Omental fat pad (tissue), 4 donors: ENCODE results near the gene PITHD1. TPM values are rescaled to one million over a fixed set of nuclear protein-coding genes. Genes with fewer than 3 reads are reported as not detected.
"Not testable (repeated sequence)": the region's sequence is repeated elsewhere in the genome, so short reads cannot be mapped to it uniquely, and the experiment has no call there.

Source experiments
- ATAC-seq: fragments of 150-250 bp; one replicate; pipeline ENCODE4 v1.9.1; 2016; ENCODE audit warnings: mild to moderate bottlenecking, moderate library complexity; ENCODE audit not compliant: low FRiP score
- DNase-seq: peaks from one replicate; pipeline ENCODE4 v3.0.0-alpha.2; 2019; ENCODE audit warnings: low spot score
- total RNA-seq, 4 donors: library from RNA; depleted of rRNA; stranded (reverse); fragments of >200 nt; gene quantifications; one replicate each; pipeline ENCODE4 v1.1.0, GENCODE V29; 2016
- TF ChIP-seq, protein P1 (sequence below), 3 donors: fragments of 450-650 bp; IDR thresholded peaks; one replicate each; pipeline ENCODE4 v1.5.1; 2016 to 2017; ENCODE audit warnings: antibody characterized with exemption in 3 of 3, mild to moderate bottlenecking in 3 of 3, moderate library complexity in 2 of 3

PITHD1 gene, protein sequence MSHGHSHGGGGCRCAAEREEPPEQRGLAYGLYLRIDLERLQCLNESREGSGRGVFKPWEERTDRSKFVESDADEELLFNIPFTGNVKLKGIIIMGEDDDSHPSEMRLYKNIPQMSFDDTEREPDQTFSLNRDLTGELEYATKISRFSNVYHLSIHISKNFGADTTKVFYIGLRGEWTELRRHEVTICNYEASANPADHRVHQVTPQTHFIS
- total RNA-seq: 10 to 100 TPM; 44.3 to 58.8 (median 51.7) TPM

DNA sequence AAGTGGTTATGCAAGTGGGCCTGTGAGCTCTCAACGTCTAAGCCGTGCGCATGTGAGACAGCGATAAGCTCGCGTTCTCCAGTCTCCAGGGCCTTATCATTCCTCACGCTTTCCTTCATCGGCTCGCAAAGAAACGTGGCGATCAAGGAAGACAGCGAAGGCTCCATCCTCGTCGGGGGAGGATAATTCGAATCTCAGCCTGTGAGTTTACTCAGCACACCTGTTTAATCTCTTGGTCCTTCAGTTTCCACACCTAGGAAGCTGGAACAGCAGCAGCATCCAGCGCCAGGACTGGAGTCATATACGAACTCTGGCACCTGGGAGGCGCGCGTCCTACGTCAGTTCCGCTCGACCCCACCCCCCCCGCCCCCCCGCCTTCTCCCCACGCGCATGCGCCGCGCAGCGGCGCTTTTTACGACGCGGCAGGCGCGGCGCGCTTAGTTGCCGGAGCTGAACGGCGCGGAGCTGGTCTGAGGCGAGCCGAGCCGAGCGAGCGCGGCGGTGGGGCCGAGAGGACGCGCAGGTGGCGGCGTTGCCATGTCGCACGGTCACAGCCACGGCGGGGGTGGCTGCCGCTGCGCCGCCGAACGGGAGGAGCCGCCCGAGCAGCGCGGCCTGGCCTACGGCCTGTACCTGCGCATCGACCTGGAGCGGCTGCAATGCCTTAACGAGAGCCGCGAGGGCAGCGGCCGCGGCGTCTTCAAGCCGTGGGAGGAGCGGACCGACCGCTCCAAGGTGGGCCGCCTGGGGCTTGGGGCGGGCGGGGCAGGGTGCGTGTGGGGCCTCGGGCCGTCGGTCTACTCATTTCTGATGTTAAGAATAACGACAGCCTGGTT lies at the start of gene PITHD1:
PITHD1 (plus strand) TSS at position 440 of the 836 bp plus-strand sequence; CDS start at position 538, 98 bp downstream.
- TF ChIP-seq, protein P1, sequence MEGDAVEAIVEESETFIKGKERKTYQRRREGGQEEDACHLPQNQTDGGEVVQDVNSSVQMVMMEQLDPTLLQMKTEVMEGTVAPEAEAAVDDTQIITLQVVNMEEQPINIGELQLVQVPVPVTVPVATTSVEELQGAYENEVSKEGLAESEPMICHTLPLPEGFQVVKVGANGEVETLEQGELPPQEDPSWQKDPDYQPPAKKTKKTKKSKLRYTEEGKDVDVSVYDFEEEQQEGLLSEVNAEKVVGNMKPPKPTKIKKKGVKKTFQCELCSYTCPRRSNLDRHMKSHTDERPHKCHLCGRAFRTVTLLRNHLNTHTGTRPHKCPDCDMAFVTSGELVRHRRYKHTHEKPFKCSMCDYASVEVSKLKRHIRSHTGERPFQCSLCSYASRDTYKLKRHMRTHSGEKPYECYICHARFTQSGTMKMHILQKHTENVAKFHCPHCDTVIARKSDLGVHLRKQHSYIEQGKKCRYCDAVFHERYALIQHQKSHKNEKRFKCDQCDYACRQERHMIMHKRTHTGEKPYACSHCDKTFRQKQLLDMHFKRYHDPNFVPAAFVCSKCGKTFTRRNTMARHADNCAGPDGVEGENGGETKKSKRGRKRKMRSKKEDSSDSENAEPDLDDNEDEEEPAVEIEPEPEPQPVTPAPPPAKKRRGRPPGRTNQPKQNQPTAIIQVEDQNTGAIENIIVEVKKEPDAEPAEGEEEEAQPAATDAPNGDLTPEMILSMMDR (IDR thresholded peaks at IDR 0.05): no peak
- no peak for DNase-seq
- ATAC-seq: peak; percentile 88

DNA sequence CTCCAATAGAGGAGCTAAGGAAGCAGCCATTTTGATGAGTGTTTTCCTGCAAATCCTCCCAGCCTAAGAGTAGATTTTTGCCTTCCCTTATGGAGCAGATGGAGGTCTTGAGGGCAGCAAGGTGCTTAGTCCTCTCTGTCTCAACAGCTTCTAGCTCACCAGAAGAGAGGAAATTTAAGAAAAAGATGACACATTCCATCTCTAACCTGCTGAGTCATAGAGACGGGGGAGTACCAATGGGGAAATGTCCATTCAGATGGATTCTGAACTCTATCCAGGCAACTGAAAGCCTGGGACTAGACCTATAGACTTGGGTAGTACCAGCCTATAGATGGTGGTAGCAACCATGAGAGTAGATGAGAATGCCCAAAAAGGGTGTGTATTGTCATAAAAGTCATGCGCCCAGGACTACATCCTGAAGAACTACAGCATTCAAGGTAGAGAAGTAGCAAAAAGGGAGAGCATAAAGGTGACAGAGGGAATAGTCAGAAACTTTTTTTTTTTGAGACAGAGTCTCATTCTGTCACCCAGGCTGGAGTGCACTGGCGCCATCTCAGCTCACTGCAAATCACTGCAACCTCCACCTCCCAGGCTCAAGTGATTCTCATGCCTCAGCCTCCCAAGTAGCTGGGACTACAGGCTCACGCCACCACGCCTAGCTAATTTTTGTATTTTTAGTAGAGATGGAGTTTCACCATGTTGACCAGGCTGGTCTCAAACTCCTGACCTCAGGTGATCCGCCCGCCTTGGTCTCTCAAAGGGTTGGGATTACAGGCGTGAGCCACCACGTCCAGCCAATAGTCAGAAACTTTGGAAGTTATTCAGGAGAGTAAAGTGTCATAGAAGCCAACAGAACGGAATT lies 45.6 kb upstream of the PITHD1 start:
- TF ChIP-seq, protein P1 (IDR thresholded peaks at IDR 0.05): no peak
- peak; percentile 59 for ATAC-seq
- DNase-seq: no peak

DNA sequence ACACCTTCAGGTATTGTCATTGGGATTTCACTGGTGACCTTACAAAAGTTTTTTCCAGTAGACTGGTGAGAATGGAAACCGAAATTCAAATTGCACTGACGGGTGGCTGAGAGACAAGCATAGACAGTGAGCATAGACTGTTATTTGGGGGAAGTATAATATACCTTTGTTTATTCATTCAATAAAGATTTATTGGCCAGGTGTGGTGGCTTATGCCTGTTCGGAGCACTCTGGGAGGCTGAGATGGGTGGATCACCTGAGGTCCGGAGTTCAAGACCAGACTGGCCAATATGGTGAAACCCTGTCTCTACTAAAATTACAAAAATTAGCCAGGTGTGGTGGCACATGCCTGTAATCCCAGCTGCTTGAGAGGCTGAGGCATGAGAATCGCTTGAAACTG lies 44.9 kb upstream of the PITHD1 start:
- not testable (repeated sequence) for DNase-seq

DNA sequence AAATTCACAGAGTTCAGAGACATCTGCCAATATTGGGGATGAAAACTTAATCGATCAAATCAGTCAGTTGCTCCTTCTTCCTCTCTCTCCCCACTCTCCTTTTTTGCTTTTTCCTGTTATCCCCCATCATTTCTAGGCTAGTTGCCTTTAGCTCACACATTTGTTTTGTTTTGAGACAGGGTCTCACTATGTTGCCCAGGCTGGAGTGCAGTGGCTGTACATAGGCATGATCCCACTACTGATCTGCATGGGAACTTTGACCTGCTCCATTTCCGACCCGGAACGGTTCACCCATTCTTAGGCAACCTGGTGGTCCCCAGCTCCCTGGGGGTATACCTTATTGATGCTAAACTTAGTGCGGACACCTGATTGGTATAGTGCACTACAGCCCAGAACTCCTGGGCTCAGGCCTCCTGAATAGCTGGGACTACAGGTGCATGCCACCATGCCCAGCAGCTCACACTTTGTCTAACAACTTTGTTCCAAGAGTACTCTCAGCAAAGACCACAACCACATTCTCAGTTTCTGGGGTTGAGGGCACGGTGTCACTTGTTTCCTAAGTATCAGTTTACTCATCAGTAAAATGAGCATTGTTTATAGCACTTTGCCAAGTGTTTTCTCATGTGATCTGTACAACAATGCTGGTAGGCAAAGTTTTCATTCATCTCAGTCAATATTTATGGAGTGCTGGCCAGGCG lies 41.6 kb upstream of the PITHD1 start:
- no peak for ATAC-seq
- DNase-seq: no peak
- TF ChIP-seq, protein P1 (IDR thresholded peaks at IDR 0.05): no peak

More for the DNA sequence above, 44.9 kb upstream of the PITHD1 start:
- not testable (repeated sequence) for ATAC-seq

DNA sequence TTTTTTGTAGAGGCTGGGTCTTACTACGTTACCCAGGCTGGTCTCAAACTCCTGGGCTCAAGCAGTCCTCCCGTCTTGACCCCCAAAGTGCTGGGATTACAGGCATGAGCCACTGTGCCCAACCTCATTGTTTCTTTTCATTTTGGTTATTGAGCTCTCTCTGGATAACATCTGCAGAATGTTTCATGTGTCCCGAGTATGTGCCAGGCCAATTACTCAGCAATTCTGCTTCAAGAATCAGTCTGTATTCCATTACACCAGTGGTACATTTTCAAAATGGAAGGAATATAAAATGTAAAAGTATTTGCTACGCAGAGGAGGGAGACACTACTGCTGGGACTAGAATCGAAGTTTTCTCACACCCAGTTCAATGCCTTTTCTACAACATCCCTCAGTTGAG lies 36.6 kb upstream of the PITHD1 start:
- TF ChIP-seq, protein P1 (IDR thresholded peaks at IDR 0.05): no peak
- DNase-seq (no peak), ATAC-seq (no peak)

DNA sequence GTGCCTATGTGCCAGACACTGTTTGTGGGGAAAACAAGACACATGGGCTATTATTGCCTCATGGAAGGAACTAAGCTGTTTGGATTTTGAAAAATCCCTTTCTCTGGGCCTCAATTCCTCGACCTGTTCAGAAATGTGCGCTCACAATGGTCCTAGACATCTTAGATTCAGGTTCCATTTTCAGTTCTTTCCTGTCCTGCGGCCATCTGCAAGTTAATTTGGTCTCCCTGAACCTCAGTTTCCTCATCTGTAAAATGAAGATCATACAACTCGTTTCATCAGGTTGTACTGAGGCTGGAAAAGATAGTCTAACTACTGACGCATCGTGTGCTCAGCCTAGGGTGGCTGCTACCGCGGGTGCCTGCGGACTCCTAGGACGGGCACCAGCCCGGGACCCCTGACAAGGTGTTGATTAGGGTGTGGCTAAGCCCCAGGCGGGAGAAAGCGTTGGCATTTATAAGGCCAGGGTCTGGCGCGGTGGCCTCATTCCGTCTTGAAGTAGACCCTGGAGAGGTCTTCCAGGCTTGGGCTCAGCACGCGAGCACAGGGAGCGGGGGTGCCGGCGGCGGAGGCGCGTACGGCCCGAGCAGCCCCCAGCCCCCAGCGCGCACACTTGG lies 35.4 kb upstream of the PITHD1 start:
- ATAC-seq (peak; percentile 67), DNase-seq (no peak)
- TF ChIP-seq, protein P1 (IDR thresholded peaks at IDR 0.05): no peak
